Neural cell (in vitro differentiated cells): ENCODE results near the gene THADA. TPM values are rescaled to one million over a fixed set of nuclear protein-coding genes. Genes with fewer than 3 reads are reported as not detected.

Source experiments
- H2AFZ ChIP-seq: fragments of 200-600, 300-800 bp; sonication (generic), shearing (Covaris generic); 2 replicates; pipeline ENCODE4 v1.6.0; 2014; ENCODE audit warnings: low read depth, mild to moderate bottlenecking, antibody characterized with exemption, low read length, moderate library complexity
- H3F3A ChIP-seq: fragments of 200-600 bp; shearing (Covaris generic); 2 replicates; pipeline ENCODE4 v1.6.1; 2016; ENCODE audit warnings: mild to moderate bottlenecking, moderate library complexity, mixed read lengths, antibody characterized with exemption, low read length; ENCODE audit not compliant: insufficient read depth, poor library complexity, severe bottlenecking
- H3K27ac ChIP-seq: fragments of 200-600, 300-800 bp; sonication (generic), shearing (Covaris generic); 2 replicates; pipeline ENCODE4 v1.5.1; 2014; ENCODE audit warnings: mild to moderate bottlenecking, low read length, moderate library complexity
- H3K27me3 ChIP-seq: fragments of 300-800, 200-600 bp; sonication (generic), shearing (Covaris generic); 2 replicates; pipeline ENCODE4 v1.6.0; 2014; ENCODE audit warnings: mild to moderate bottlenecking, low read depth, low read length, moderate library complexity; ENCODE audit not compliant: insufficient read depth
- H3K36me3 ChIP-seq: fragments of 300-800, 200-600 bp; sonication (generic), shearing (Covaris generic); 2 replicates; pipeline ENCODE4 v1.5.1; 2014; ENCODE audit warnings: mild to moderate bottlenecking, antibody characterized with exemption, low read length, moderate library complexity; ENCODE audit not compliant: insufficient read depth
- H3K4me2 ChIP-seq: fragments of 300-800, 200-600 bp; sonication (generic), shearing (Covaris generic); 2 replicates; pipeline ENCODE4 v1.6.0; 2014; ENCODE audit warnings: mild to moderate bottlenecking, low read length
- H3K4me3 ChIP-seq: fragments of 300-800, 200-600 bp; sonication (generic), shearing (Covaris generic); 2 replicates; pipeline ENCODE4 v1.5.1; 2014; ENCODE audit warnings: mild to moderate bottlenecking, low read length, moderate library complexity
- H3K79me2 ChIP-seq: fragments of 200-600 bp; shearing (Covaris generic); replicated peaks from 2 replicates; pipeline ENCODE4 v1.6.0; 2014; ENCODE audit warnings: mild to moderate bottlenecking, low read length, moderate library complexity; ENCODE audit not compliant: insufficient read depth
- H3K9ac ChIP-seq: fragments of 300-800, 200-600 bp; sonication (generic), shearing (Covaris generic); 2 replicates; pipeline ENCODE4 v1.6.1; 2016; ENCODE audit warnings: mild to moderate bottlenecking, low read length, mixed read lengths
- H3K9me2 ChIP-seq: fragments of 200-600 bp; shearing (Covaris generic); 2 replicates; pipeline ENCODE4 v1.6.1; 2016; ENCODE audit warnings: mild to moderate bottlenecking, low read length, mixed read lengths; ENCODE audit not compliant: insufficient read depth
- H3K9me3 ChIP-seq: fragments of 200-600, 300-800 bp; sonication (generic), shearing (Covaris generic); 2 replicates; pipeline ENCODE4 v1.6.1; 2016; ENCODE audit warnings: mild to moderate bottlenecking, mixed run types, low read length, moderate library complexity, mixed read lengths
- H4K20me1 ChIP-seq: fragments of 200-600 bp; shearing (Covaris generic); 2 replicates; pipeline ENCODE4 v1.6.1; 2016; ENCODE audit warnings: mild to moderate bottlenecking, mixed run types; ENCODE audit not compliant: insufficient read depth
- CTCF ChIP-seq: fragments of 450-650 bp; IDR thresholded peaks from 2 replicates; pipeline ENCODE4 v1.5.1; 2014; ENCODE audit warnings: antibody characterized with exemption, mild to moderate bottlenecking, moderate library complexity; ENCODE audit not compliant: poor library complexity, severe bottlenecking
- EP300 ChIP-seq: fragments of 450-650 bp; conservative IDR thresholded peaks from 2 replicates; pipeline ENCODE4 v1.6.1; 2014; ENCODE audit warnings: antibody characterized with exemption, mild to moderate bottlenecking, moderate library complexity; ENCODE audit not compliant: poor library complexity, severe bottlenecking
- EZH2 ChIP-seq: fragments of 200-600, 300-800 bp; shearing (Covaris generic), sonication (generic); IDR thresholded peaks from 2 replicates; pipeline ENCODE4 v1.6.1; 2014; ENCODE audit warnings: antibody characterized with exemption, low read length, borderline replicate concordance, mild to moderate bottlenecking; ENCODE audit not compliant: insufficient read depth, poor library complexity, severe bottlenecking
- MXI1 ChIP-seq: fragments of 450-650 bp; conservative IDR thresholded peaks from 2 replicates; pipeline ENCODE4 v1.6.1; 2014; ENCODE audit warnings: antibody characterized with exemption, mild to moderate bottlenecking; ENCODE audit not compliant: poor library complexity, severe bottlenecking
- POLR2AphosphoS5 ChIP-seq: IDR thresholded peaks from 2 replicates; pipeline ENCODE4 v1.6.1; 2012
- RAD21 ChIP-seq: fragments of 450-650 bp; conservative IDR thresholded peaks from 2 replicates; pipeline ENCODE4 v1.6.1; 2014; ENCODE audit warnings: antibody characterized with exemption, mild to moderate bottlenecking, moderate library complexity
- REST ChIP-seq: IDR thresholded peaks from 2 replicates; pipeline ENCODE4 v1.6.1; 2012; ENCODE audit warnings: borderline replicate concordance
- SMC3 ChIP-seq: fragments of 450-650 bp; conservative IDR thresholded peaks from 2 replicates; pipeline ENCODE4 v1.6.1; 2014; ENCODE audit warnings: antibody characterized with exemption, mild to moderate bottlenecking, moderate library complexity; ENCODE audit not compliant: poor library complexity
- TAF1 ChIP-seq: IDR thresholded peaks from 2 replicates; pipeline ENCODE4 v1.6.1; 2012; ENCODE audit warnings: low read depth
- polyA plus RNA-seq: library from polyadenylated mRNA; depleted of rRNA; stranded (reverse); fragments of >200 nt; gene quantifications from 2 replicates; pipeline ENCODE4 v1.2.3, GENCODE V29; 2014

Gene THADA
- polyA plus RNA-seq, 1 donor from 2014 or later: 8.5 TPM

- Histone ChIP-seq H3K27me3 (no peaks in the 10 kb centered on the region), H3K9ac (no peak overlapping the region), H3K27ac (no peak overlapping the region), H3K79me2 (no peaks in the 10 kb centered on the region), H3K9me3 (no peaks in the 10 kb centered on the region), H3K9me2 (no peaks in the 10 kb centered on the region), H4K20me1 (no peaks in the 10 kb centered on the region), H3K36me3 (no peaks in the 10 kb centered on the region), H2AFZ (no peak overlapping the region), H3F3A (no peaks in the 10 kb centered on the region), H3K4me3 (no peak overlapping the region), H3K4me2 (no peak overlapping the region)
- TF ChIP-seq RAD21 (no peak), EP300 (no peak), SMC3 (no peak), MXI1 (no peak), EZH2 (no peak), POLR2AphosphoS5 (no peak), REST (no peak), CTCF (no peak), TAF1 (no peak)
Measured at GRCh38 chr2:43522177-43522576, 73.7 kb downstream of the THADA start.

GRCh38 chr2:43521568-43521967, 74.3 kb downstream of the THADA start:
- Histone ChIP-seq H3K4me3 (no peak overlapping the region), H4K20me1 (no peaks in the 10 kb centered on the region), H3K4me2 (no peak overlapping the region), H2AFZ (no peak overlapping the region), H3K79me2 (no peaks in the 10 kb centered on the region), H3K27ac (no peak overlapping the region), H3F3A (no peaks in the 10 kb centered on the region), H3K9me3 (no peaks in the 10 kb centered on the region), H3K36me3 (no peaks in the 10 kb centered on the region), H3K27me3 (no peaks in the 10 kb centered on the region), H3K9ac (no peak overlapping the region), H3K9me2 (no peaks in the 10 kb centered on the region)
- no peak for TF ChIP-seq REST
- no peak for TF ChIP-seq TAF1
- no peak for TF ChIP-seq CTCF
- no peak for TF ChIP-seq SMC3
- TF ChIP-seq POLR2AphosphoS5: no peak
- no peak for TF ChIP-seq EZH2
- TF ChIP-seq RAD21: no peak
